NCI-H1436 (cell line): ENCODE data around the gene E2F4.

ENCODE experiments used
- DNase-seq: peaks from one replicate; lab custom pipeline; 2025; lab: John Stamatoyannopoulos, UW

E2F4 gene

GRCh38 chr16:67173808-67174705, 17.9 kb upstream of the E2F4 start:
- DNase-seq, result peak; percentile 78

- no peak for DNase-seq
These were observed 17.2 kb upstream of the E2F4 start for GRCh38 chr16:67174706-67175231.

- no peak for DNase-seq
These were observed 15.3 kb upstream of the E2F4 start for GRCh38 chr16:67176662-67177061.

GRCh38 chr16:67177743-67178699, 13.9 kb upstream of the E2F4 start:
- DNase-seq, result peak; percentile 83

- DNase-seq, result no peak
These were observed 12.4 kb upstream of the E2F4 start for GRCh38 chr16:67179421-67180080.

- no peak for DNase-seq
These were observed 11.8 kb upstream of the E2F4 start for GRCh38 chr16:67180166-67180565.

GRCh38 chr16:67181346-67181745, 10.6 kb upstream of the E2F4 start:
- no peak for DNase-seq

GRCh38 chr16:67182288-67182687, 9.7 kb upstream of the E2F4 start:
- DNase-seq, result no peak

- DNase-seq, result no peak
These were observed 8.7 kb upstream of the E2F4 start for GRCh38 chr16:67183284-67183626.

- DNase-seq, result peak; percentile 97
These were observed 8.1 kb upstream of the E2F4 start, which contains the start of gene MATCAP1 for GRCh38 chr16:67183627-67184452. TSS of gene MATCAP1 (minus strand) at chr16:67183963. CDS start at chr16:67180610, 3,353 bp downstream.

- no peak for DNase-seq
These were observed 7.4 kb upstream of the E2F4 start for GRCh38 chr16:67184453-67184994.

GRCh38 chr16:67184995-67185650, 6.8 kb upstream of the E2F4 start:
- peak; percentile 63 for DNase-seq

- DNase-seq, result no peak
These were observed 6.3 kb upstream of the E2F4 start for GRCh38 chr16:67185651-67186134.

- DNase-seq, result no peak
These were observed 5.4 kb upstream of the E2F4 start for GRCh38 chr16:67186550-67186950.

GRCh38 chr16:67187175-67187890, 4.6 kb upstream of the E2F4 start:
- no peak for DNase-seq

GRCh38 chr16:67188323-67188722, 3.6 kb upstream of the E2F4 start:
- no peak for DNase-seq

- no peak for DNase-seq
These were observed 3.2 kb upstream of the E2F4 start for GRCh38 chr16:67188798-67189197.

- no peak for DNase-seq
These were observed 1.9 kb upstream of the E2F4 start, which contains the start of gene EXOC3L1 for GRCh38 chr16:67190041-67190440. TSS of gene EXOC3L1 (minus strand) at chr16:67190136. CDS start at chr16:67189676, 460 bp downstream.
